HG02970 (cell line): Measurements from ENCODE around the gene UCHL3.
A peak's percentile ranks its signal among the peaks of the same experiment; 100 is the strongest.

Experiments used
- ATAC-seq: cut with Tn5 transposase; IDR thresholded peaks from one replicate; pipeline ENCODE4 v1.9.1; 2021; ENCODE audit warnings: mild to moderate bottlenecking, moderate library complexity, moderate number of reproducible peaks; ENCODE audit not compliant: unreplicated experiment, low FRiP score

The UCHL3 gene

DNA sequence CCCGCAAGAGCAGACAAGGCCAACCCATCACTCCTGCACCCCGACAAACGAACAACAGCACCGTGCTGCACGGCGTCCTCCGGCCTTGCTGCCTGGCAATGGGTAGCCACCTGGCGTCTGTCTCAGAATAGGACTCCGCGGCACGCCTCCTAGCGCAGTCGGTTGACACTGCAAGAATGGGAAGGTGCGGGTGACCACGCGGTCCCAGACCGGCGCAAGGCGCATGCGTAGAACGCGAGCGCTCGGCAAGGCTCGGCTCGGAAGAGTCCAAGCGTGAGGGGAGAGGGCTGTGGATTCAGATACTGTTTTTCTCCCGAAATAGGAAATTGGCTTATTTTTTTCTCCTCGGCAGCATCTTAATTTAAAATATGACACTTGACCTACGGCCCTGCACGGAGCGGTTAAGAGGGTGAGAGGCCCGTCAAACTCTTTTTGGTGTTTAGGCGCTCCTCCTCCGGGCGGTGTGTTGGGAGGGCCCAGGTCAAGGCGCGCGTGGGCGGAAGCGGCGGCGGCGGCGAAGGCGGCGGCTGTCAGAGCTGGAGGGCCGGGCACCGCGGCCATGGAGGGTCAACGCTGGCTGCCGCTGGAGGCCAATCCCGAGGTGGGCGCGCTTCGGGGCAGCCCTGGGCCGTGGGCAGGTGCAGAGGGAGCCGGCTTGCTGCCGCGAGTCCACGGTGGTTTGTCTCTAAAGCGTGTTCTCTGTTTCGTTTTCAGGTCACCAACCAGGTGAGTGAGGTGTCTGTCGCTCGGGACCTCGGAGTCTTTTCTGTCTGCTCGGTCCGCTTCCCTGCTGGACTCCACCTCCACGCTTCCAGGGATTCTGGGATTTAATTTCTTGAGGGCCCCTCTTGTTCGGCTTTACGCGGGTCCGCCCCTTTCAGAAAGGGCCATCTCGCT is at the start of gene UCHL3:
TSS of gene UCHL3 (plus strand) at position 530 of the 897 bp plus-strand sequence. CDS start at position 560, 30 bp downstream.
- peak; percentile 97 for ATAC-seq

DNA sequence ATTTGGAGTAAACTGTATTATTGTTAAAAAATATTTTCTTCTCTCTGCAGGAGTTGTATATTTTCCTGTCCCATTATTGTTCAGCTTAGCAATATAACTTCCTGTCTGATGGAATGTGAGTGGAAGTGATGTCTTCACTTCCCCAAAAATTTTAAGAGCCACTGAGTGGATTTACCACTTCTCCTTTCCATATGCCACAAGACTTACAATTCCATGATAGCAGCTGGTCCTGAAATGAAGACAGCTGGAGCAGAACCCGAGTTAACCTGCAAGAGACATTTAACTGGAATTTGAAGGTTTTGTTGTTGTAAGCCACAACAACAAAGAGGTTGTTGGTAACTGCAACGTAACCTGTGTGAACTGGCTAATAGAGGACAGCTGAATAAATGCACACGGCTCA is 44.3 kb upstream of the UCHL3 start:
- no peak for ATAC-seq

GRCh38 chr13:75506018-75506417 is 43.6 kb upstream of the UCHL3 start:
- no peak for ATAC-seq

DNA sequence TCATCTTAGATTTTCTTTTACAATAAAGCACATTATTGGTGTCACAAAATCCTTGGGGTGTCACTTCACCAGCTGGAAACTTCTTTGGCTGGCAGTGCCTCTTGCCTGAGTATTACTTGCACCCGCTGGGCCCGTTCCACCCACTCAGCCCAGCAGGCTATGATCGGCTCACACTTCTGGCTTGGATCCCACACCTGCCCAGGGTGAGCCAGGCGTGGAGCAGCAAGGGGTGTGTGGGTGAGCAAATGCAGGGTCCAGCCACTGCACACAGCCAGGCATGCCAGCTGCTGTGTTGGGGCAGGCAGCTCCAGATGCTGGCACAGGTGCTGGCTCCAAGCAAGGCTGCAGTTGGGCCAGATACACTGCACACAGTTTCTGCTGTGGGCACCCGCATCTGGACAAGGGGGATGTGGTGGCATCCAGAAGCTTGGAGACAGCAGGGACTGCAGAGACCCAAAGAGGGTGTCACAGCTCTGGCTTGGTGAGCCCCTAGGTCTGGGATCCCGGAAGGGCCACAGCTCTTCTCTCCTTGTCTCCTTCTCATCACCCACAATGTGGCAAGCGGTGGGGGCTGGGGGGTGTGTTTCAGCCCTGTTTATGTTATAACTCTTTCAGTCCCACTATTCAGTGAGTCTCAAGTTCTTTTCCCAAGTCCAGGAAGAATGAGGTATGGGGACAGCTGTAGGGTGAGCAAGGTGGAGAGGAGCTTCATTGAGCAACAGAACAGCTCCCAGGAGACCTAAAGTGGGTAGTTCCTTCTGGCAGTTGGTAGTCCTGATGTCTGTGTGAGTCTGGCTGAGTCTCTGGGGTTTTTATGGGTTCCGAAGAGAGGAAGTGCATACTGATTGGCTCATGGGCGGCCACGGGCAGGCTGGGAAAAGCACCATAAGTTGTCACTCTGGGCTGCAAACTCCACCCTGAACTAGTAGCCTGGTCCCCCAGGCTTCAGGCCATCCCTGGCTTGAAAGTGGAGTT is 42.3 kb upstream of the UCHL3 start:
- ATAC-seq = no peak

DNA sequence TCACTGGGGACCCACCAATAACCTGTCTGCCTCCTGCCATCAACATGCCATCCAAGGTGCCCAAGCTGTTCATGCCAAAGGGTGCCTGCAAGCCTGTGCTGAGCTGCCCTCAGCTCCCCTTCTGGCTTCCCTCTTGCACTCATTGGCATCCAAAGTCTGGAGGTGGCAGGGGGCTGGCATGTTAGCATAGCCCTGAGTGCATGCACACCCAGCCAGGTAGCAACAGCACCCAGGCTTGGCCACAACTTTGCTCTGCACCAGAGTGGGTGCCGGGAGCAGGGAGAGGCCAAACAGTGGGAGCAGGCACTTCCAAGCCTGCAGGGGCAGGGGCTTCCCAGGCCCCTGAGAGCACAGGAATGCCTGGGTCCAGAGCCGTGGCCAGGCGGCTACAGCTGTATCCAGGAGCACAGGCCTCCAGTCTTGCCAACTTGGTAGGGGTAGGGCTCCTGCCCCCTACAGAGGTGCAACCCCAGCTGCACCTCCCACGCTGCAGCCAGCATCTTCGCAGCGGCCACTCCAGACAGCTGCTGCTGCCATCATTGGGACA is 41.5 kb upstream of the UCHL3 start:
- no peak for ATAC-seq

DNA sequence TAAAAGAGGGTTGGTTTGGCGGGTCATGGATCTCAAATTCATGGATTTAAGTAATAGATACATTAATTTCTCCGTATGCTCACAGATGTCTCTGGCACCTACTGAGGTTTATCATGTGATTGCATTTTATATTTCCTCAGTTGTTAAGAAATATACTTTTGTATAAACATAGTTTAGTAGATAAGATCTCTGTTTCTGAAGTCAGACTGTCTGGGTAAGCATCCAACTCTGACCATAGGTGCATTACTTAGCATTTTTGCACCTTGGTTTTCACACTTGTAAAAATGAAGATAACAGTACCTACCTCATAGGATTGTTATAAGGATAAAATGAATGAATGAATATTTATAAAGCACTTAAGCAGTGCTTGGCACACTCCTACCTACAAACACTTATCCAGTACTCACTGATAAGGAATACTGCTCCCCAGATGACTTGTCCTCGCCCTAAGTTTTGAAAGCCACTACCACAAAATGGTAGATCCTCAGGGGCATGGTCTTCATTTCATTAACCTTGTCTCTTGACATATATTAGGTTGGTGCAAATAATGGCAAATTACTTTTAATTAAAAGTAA is 38.5 kb upstream of the UCHL3 start:
- ATAC-seq = no peak

DNA sequence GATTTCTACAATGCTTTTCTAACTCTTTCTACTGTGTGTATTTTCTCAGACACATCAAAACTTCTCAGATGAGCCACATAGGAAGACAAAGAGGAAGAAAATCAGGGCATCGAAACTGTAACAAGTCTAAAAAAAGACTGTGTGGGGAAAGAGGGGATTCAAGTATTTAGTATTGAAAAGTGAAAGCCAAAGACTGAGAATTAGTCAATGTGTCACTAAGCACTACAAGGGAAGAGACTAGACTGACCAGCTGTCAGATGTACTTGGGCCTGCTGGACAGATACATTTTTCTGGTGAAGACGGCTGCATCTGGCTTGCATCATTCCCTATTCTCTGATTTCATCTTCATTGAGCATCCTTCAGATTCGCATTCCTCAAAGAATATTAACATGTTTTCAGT is 37.3 kb upstream of the UCHL3 start:
- ATAC-seq = no peak

- ATAC-seq = no peak
Measured at GRCh38 chr13:75513271-75513670, 36.3 kb upstream of the UCHL3 start.

- no peak for ATAC-seq
Measured at GRCh38 chr13:75514080-75514995, 35.3 kb upstream of the UCHL3 start.

DNA sequence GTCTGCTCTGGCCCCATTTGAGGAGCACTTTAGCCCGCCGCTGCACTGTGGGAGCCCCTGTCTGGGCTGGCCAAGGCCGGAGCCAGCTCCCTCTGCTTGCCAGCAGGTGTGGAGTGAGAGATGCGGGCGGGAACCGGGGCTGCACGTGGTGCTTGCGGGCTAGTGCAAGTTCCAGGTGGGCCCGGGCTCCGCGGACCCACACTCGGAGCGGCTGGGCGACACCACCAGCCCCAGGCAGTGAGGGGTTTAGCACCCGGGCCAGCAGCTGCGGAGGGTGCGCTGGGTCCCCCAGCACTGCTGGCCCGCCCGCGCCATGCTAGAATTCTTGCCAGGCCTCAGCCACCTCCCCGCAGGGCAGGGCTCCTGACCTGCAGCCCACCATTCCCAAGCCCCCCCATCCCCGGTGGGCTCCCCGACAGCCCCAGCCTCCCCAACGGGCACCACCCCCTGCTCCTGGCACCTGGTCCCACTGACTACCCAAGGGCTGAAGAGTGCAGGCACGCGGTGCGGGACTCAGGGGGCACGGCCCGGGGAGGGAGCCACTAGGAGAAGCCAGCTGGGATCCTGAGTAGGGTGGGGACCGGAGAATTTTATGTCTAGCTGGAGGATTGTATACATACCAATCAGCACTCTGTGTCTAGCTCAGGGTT is 31.0 kb upstream of the UCHL3 start:
- no peak for ATAC-seq

DNA sequence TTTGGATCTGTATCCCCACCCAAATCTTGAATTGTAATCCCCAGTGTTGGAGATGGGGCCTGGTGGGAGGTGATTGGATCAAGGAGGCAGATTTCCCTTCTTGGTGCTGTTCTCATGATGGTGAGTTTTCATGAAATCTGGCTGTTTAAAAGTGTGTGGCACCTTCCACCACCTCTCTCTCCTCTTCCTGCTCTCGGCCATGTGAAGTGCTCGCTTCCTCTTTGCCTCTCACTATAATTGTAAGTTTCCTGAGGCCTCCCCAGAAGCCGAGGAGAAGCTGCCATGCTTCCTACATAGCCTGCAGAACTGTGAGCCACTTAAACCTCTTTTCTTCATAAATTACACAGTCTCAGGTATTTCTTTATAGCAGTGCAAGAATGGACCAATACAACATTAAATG is 27.6 kb upstream of the UCHL3 start:
- no peak for ATAC-seq

- ATAC-seq = no peak
Measured at GRCh38 chr13:75530549-75530961, 19.0 kb upstream of the UCHL3 start.

DNA sequence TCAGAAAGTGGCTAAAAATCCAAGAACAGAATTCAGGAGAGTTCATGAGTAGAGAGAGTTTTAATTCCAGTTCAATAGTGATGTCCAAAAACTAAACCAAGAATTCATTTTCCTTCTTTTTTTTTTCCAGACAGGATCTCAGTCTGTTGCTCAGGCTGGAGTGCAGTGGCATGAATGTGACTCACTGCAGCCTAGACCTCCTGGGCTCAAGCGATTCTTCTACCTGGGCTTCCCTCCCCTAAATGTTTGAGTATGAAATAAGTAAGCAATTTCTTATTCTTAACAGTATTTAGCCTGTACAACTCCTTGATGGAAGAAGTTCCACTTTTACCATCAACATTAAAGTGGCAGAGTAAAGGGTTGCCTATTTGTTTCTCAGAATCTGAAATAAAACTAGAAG is 15.7 kb upstream of the UCHL3 start:
- no peak for ATAC-seq

DNA sequence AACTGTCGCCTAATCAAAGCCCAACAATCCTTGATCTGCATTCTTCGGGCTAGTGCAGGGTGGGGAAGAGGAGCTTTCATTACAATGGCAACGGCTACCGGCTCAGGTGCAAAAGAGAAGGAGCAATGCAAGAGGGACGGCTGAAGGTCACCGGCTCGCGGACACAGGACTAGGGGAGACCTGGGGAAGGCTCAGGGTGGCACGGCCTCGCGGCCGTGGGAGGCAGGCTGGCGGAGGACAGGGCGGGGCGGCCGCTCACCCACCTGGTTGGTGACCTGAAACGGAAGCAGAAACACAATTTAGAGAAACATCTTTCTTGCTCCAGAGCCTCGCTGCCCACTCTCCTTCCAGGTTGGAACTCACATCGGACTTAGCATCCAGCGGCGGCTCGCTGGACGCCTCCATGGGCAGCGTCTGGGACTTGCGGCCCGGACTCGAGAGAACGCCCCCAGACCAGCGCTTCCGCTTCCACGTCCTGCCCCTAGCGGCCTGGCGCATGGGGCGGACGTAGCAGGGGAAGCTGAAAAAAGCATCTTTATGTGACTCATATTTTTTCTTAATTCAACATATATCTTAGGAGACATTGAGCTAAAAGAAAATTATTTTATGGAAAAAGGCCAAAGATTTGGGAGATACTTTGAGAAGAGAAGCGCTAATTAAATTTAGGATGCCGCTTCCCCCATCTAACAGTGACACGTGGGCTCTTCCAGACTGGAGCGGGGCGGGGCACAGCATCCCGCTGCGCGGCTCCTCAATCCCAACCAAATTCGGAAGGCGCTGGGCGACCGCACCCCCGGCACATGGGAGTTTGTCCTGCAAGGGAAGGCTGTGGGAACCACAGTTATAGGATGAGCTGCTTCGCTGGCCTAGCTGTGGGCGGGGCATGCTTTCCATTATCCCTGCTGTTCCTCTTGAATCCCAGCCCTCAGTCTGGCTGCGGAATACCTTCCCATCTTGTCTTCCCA is 11.9 kb upstream of the UCHL3 start, which contains the start of gene COMMD6:
TSS of gene COMMD6 (minus strand) at position 441 of the 965 bp plus-strand sequence. CDS start at position 405, 36 bp downstream.
- peak; percentile 98 for ATAC-seq

GRCh38 chr13:75541287-75541686 is 8.3 kb upstream of the UCHL3 start:
- no peak for ATAC-seq

GRCh38 chr13:75541961-75542360 is 7.6 kb upstream of the UCHL3 start:
- no peak for ATAC-seq

DNA sequence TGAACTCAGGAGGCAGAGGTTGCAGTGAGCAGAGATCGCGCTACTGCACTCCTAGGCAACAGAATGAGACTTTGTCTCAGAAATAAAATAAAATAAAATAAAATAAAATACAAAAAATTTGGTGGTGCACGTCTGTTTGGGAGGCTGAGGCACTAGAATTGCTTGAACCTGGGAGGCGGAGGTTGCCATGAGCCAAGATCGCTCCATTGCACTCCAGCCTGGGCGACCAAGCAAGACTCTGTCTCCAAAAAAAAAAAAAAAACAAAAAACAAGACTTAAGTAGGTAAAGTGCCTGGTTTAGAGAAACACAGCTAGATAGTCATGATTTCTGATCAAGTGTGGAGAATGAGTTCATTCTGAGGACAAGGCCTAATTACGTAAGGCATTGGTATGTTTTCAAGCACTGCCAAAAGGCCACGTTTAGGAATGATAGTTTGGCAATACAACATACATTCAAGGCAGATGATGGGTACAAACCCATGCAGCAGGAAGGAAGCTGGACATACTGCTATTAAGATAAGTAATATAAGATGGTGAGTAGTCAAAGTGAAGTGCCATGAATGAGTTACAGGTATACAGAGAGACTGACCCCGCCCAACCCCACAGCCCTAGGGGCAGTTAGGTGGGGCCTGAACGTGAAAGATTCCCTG is 4.8 kb upstream of the UCHL3 start:
- no peak for ATAC-seq
